Ascending aorta (tissue), 2 donors: ENCODE measurements around the gene TTLL11. TPM values are rescaled to one million over a fixed set of nuclear protein-coding genes. Genes with fewer than 3 reads are reported as not detected.

Experiments used
- DNase-seq, 2 donors: peaks; one replicate each; pipeline ENCODE4 v3.0.0-alpha.2; 2019; ENCODE audit warnings: low spot score in 2 of 2
- H3K27ac ChIP-seq, 2 donors: fragments of 200-600 bp; sonication (generic); one replicate each; pipeline ENCODE4 v1.5.1; 2016 to 2017; ENCODE audit warnings: mild to moderate bottlenecking in 1 of 2
- H3K27me3 ChIP-seq: fragments of 200-600 bp; sonication (generic); one replicate; pipeline ENCODE4 v1.5.1; 2017
- H3K36me3 ChIP-seq, 2 donors: fragments of 200-600 bp; sonication (generic); one replicate each; pipeline ENCODE4 v1.5.1; 2016
- H3K4me1 ChIP-seq, 2 donors: fragments of 200-600 bp; sonication (generic); one replicate each; pipeline ENCODE4 v1.5.1; 2016 to 2017; ENCODE audit warnings: mild to moderate bottlenecking in 1 of 2
- H3K4me3 ChIP-seq, 2 donors: fragments of 200-600 bp; sonication (generic); one replicate each; pipeline ENCODE4 v1.5.1; 2016 to 2017; ENCODE audit warnings: mild to moderate bottlenecking in 1 of 2
- H3K9me3 ChIP-seq, 2 donors: fragments of 200-600 bp; sonication (generic); one replicate each; pipeline ENCODE4 v1.5.1; 2016
- intact Hi-C: fragments of 100-400 bp; cut with DNase I; formaldehyde crosslinking; loops from one replicate; pipeline ENCODE4 v1.15.1; 2023
- total RNA-seq: library from RNA; depleted of rRNA; stranded (reverse); fragments of >200 nt; gene quantifications from one replicate; pipeline ENCODE4 v1.1.0, GENCODE V29; 2016
- TF ChIP-seq, protein P1 (sequence below), 3 experiments: fragments of 200-600 bp in 2 of 3; fragments of 450-650 bp in 1 of 3; sonication (generic) in 2 of 3; IDR thresholded peaks; one replicate each; pipeline ENCODE4 v1.5.1; 2016 to 2019; ENCODE audit warnings: antibody characterized with exemption in 3 of 3, mild to moderate bottlenecking in 1 of 3, moderate library complexity in 1 of 3

TTLL11 gene
- total RNA-seq, 1 donor from 2014 or later, result 18.5 TPM

DNA sequence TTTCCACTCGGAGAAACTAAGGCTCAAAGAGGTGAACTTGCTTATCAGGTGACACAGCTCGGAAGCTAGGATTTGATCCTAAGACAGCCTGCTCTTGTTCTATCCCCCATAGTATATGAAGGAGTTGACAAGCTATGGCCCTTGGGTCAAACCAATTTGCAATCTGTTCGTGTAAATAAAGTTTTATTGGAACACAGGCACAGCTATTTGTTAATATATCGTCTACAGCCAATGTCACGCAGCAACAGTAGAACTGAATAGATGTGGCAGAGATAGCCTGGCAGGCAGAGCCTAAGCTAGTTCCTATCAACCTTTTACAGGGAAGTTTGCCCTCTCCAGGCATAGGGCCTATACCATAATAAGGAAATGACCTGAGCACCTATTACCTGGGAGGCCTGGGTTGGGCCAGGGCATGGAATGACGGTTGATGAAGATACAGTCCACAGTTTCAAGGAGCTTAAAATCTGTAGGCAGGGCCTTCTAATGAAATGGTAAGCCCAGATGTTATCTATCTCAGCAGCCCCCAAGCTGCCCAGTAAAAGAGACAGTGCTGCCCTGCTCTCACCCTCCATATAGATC, 179.0 kb downstream of the TTLL11 start:
- no peak for DNase-seq
- no peak overlapping the region for H3K27ac ChIP-seq
- no peak overlapping the region for H3K4me3 ChIP-seq
- H3K27me3 ChIP-seq, result no peaks in the 10 kb centered on the region
- H3K36me3 ChIP-seq, result peaks cover 0 to 4% of the 10 kb centered on the region in 2 donors
- TF ChIP-seq, protein P1, sequence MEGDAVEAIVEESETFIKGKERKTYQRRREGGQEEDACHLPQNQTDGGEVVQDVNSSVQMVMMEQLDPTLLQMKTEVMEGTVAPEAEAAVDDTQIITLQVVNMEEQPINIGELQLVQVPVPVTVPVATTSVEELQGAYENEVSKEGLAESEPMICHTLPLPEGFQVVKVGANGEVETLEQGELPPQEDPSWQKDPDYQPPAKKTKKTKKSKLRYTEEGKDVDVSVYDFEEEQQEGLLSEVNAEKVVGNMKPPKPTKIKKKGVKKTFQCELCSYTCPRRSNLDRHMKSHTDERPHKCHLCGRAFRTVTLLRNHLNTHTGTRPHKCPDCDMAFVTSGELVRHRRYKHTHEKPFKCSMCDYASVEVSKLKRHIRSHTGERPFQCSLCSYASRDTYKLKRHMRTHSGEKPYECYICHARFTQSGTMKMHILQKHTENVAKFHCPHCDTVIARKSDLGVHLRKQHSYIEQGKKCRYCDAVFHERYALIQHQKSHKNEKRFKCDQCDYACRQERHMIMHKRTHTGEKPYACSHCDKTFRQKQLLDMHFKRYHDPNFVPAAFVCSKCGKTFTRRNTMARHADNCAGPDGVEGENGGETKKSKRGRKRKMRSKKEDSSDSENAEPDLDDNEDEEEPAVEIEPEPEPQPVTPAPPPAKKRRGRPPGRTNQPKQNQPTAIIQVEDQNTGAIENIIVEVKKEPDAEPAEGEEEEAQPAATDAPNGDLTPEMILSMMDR (IDR thresholded peaks at IDR 0.05), result no peak
- intact Hi-C loops, result no loop called here
- no peaks in the 10 kb centered on the region for H3K4me1 ChIP-seq
- no peaks in the 10 kb centered on the region for H3K9me3 ChIP-seq

DNA sequence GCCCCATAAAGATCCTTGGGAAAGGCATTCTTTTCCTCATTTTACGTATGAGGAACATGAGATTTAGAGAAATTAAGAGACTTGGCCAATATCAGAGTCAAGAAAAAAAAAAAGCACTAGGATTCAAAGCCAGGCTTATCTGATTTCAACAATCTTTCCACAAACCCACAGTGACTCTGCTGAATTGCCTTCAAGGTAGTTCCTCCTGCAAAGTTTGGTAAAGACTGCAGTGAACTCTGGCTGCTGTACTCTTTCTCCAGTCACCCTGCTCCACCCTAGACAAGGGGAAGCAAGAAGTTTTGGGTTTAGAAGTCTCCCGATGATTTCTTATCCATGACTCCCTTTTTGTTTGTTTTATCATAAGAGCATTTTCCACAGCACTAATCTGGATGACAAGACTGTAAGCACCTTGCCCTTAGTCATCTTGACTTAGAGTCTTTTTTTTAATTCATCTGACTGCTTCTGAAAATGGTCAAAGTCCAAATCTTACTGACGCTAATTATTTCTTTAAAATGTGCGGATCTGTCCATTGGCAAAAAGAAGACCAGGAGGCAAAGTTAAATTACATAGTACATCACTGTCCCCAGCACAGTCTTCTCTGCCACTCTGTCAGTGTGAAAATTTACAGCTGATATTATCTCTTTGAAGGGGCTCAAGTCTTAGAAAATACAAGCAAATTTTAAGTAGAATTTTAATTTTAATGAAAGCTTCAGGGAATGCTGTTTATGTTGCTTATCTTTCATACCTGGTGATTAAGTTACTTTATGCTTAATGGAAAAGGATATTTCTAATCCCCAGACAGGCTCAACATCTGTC, 180.1 kb downstream of the TTLL11 start:
- Histone ChIP-seq H3K36me3 (peaks cover 0 to 4% of the 10 kb centered on the region in 2 donors), H3K27ac (no peak overlapping the region), H3K4me1 (no peaks in the 10 kb centered on the region), H3K27me3 (no peaks in the 10 kb centered on the region), H3K9me3 (no peaks in the 10 kb centered on the region), H3K4me3 (no peak overlapping the region)
- DNase-seq, result no peak
- TF ChIP-seq, protein P1 (IDR thresholded peaks at IDR 0.05), result no peak
- intact Hi-C loops, result no loop called here

DNA sequence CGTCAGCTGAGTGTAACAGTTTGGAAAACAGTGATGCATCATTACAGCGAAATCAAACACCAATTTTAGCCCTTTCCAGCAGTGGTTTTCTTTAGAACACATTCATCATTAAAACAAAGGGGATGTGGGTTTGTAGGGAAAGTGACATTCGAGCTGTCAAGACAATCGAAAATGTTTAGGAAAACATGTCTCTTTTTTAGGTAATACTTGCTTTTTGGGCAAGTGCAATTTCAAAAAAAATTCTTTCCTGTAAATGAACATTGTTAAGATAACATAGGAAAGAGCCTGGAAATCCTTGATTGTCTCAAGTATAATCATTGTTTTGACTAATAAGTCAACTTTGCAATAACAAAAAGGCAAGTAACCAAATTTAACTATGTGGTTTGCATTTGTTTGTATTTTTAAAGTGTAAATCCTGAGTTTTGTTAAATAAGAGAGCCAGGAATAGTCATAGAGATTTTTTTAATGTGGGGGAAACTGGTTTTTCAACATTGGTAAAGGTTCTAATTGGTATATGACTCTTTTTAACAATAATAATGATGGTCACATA, 182.5 kb downstream of the TTLL11 start:
- no peaks in the 10 kb centered on the region for H3K36me3 ChIP-seq
- intact Hi-C loops, result no loop called here
- DNase-seq, result no peak
- H3K4me3 ChIP-seq, result no peak overlapping the region
- H3K27me3 ChIP-seq, result no peaks in the 10 kb centered on the region
- H3K4me1 ChIP-seq, result no peaks in the 10 kb centered on the region
- no peaks in the 10 kb centered on the region for H3K9me3 ChIP-seq
- TF ChIP-seq, protein P1 (IDR thresholded peaks at IDR 0.05), result no peak
- no peak overlapping the region for H3K27ac ChIP-seq

DNA sequence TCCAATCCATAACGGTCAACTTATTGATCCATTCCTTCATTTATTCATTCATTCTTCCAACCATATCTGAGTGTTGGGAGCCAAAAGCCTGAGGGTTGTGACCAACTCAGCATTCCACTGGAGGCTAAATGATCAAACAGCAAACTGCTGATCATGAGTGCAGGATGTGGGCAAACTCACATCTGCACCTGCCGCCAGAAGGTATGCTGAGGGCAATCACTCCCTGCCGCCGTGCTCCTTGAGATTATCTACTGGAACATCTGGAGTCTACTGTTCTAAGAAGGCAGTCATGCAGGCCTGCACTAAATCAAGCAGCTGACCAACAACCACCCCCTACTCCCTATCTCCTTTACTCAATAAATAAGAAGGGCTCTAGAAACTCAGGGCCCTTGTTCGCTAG, 184.0 kb downstream of the TTLL11 start:
- Histone ChIP-seq H3K27me3 (no peaks in the 10 kb centered on the region), H3K36me3 (no peaks in the 10 kb centered on the region), H3K9me3 (no peaks in the 10 kb centered on the region), H3K27ac (no peak overlapping the region), H3K4me1 (no peaks in the 10 kb centered on the region), H3K4me3 (no peak overlapping the region)
- TF ChIP-seq, protein P1 (IDR thresholded peaks at IDR 0.05), result no peak
- intact Hi-C loops, result no loop called here
- no peak for DNase-seq

DNA sequence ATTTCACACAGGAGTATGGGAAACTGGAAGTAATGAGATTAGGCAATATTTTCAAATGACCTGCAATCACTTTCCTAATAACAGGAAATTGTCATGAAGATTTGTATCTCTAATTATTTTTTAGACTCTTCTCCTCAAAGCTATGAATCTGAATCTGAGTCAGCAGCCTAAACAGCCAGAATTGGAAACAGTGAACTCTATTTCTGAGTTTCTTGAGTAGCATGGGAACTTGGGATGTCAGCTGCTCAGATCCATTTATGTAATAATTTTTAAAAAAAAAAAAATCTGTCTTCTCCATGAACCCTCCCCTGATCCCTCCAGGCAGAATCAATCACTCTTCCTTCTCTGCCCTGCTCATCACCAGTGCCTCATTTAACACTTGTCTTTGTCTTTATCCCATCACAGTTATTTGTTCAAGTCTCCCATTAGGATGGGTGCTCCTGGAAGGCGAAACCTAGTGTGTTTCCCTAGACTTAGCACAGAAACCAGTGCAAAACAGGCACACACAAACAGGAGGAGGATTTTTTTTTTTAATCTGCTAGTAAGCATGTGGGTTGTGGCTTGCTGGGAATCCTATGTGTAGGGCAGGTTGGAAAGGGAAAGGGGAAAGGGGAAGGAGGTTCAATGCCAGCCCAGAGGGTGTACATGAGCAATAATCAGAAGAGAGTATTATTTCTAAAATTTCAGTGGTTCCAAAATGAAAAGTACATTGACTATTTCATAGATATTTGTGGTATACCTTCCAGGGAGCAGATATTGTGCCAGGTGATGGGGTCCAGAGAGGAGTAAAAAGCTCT, 186.8 kb downstream of the TTLL11 start:
- Histone ChIP-seq H3K9me3 (no peaks in the 10 kb centered on the region), H3K36me3 (no peaks in the 10 kb centered on the region), H3K27ac (no peak overlapping the region), H3K4me3 (no peak overlapping the region), H3K4me1 (no peaks in the 10 kb centered on the region), H3K27me3 (no peaks in the 10 kb centered on the region)
- TF ChIP-seq, protein P1 (IDR thresholded peaks at IDR 0.05), result no peak
- no peak for DNase-seq
- intact Hi-C loops, result no loop called here
